Endodermal cell (in vitro differentiated cells): ENCODE results near the gene ASPN. TPM values are rescaled to one million over a fixed set of nuclear protein-coding genes. Genes with fewer than 3 reads are reported as not detected.
A peak's percentile ranks its signal among the peaks of the same experiment; 100 is the strongest.

Source experiments
- DNase-seq: peaks from one replicate; pipeline ENCODE4 v3.0.0-alpha.2; 2017
- H3K27ac ChIP-seq: 2 replicates; pipeline ENCODE4 v1.5.1; 2013; ENCODE audit warnings: mild to moderate bottlenecking, low read depth, low read length, moderate library complexity
- H3K27me3 ChIP-seq: 2 replicates; pipeline ENCODE4 v1.6.1; 2013; ENCODE audit warnings: mild to moderate bottlenecking, low read length, moderate library complexity; ENCODE audit not compliant: insufficient read depth, control insufficient read depth, poor library complexity, severe bottlenecking
- H3K36me3 ChIP-seq: 2 replicates; pipeline ENCODE4 v1.7.0; 2013; ENCODE audit warnings: mild to moderate bottlenecking, low read length, moderate library complexity; ENCODE audit not compliant: control insufficient read depth, insufficient read depth
- H3K4me1 ChIP-seq: one replicate; pipeline ENCODE4 v1.7.0; 2013; ENCODE audit warnings: low read length; ENCODE audit not compliant: control insufficient read depth, insufficient read depth
- H3K4me3 ChIP-seq: 2 replicates; pipeline ENCODE4 v1.5.1; 2013; ENCODE audit warnings: mild to moderate bottlenecking, low read length, moderate library complexity
- H3K9ac ChIP-seq: 2 replicates; pipeline ENCODE4 v1.6.1; 2013; ENCODE audit warnings: mild to moderate bottlenecking, low read length, moderate library complexity; ENCODE audit not compliant: poor library complexity, severe bottlenecking; ENCODE audit errors: extremely low read depth
- H3K9me3 ChIP-seq: 2 replicates; pipeline ENCODE4 v1.6.1; 2013; ENCODE audit warnings: mild to moderate bottlenecking, low read length, moderate library complexity; ENCODE audit not compliant: control insufficient read depth
- H3K27ac Mint-ChIP-seq: 2 replicates; pipeline ENCODE4 v1.8.0; 2020; ENCODE audit warnings: mixed read lengths
- H3K27me3 Mint-ChIP-seq: 2 replicates; pipeline ENCODE4 v1.8.0; 2021; ENCODE audit warnings: mild to moderate bottlenecking, mixed read lengths; ENCODE audit not compliant: insufficient read depth
- H3K36me3 Mint-ChIP-seq: 2 replicates; pipeline ENCODE4 v1.8.0; 2020; ENCODE audit warnings: low read depth, mixed read lengths
- H3K4me1 Mint-ChIP-seq: 2 replicates; pipeline ENCODE4 v1.8.0; 2020; ENCODE audit warnings: mixed read lengths
- H3K4me3 Mint-ChIP-seq: 2 replicates; pipeline ENCODE4 v1.8.0; 2020; ENCODE audit warnings: mild to moderate bottlenecking, moderate library complexity, mixed read lengths
- H3K9me3 Mint-ChIP-seq: 2 replicates; pipeline ENCODE4 v1.8.0; 2020; ENCODE audit warnings: mild to moderate bottlenecking, mixed read lengths
- CTCF ChIP-seq: fragments of 200-600 bp; sonication (generic); conservative IDR thresholded peaks from 2 replicates; pipeline ENCODE4 v1.5.0; 2021; ENCODE audit warnings: antibody characterized with exemption, mild to moderate bottlenecking
- WGBS, 2 experiments: methylation state at CpG; one replicate each; pipeline versions ENCODE4 v1.1.5 to v1.1.7; 2013; ENCODE audit warnings: missing lambda C conversion rate in 2 of 2, mixed read lengths in 1 of 2; ENCODE audit not compliant: insufficient coverage in 1 of 2, insufficient read length in 1 of 2; 5-methylcytosine and 5-hydroxymethylcytosine counted together
- total RNA-seq, 2 donors: library from RNA; stranded (reverse); fragmentation: NEBNext Ultra II Directional in 1 of 2; extraction: Animal tissue kit (Norgen Biotek cat#: 25700) in 1 of 2; gene quantifications; 2 replicates in 1 of 2; 3 replicates in 1 of 2; pipeline ENCODE4 v1.2.1, GENCODE V29; 2021

Gene ASPN
- total RNA-seq, 2 donors from 2014 or later, result not detected

DNA sequence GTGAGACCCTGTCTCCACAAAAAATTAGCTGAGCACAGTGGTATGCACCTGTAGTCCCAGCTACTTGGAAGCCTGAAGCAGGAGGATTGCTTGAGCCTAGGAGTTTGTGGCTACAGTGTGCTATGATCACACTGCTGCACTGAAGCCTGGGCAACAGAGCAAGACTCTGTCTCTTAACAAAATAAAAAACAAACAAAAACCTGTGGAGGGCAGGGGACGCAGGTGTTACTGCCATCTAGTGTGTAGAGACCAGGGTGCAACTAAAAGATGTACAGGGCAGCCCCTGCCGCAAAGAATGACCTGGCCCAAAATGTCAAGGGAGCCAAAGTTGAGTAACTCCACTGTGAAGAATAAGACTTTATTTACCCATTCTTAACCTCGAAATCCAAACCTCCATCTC lies 27.1 kb downstream of the ASPN start:
- H3K4me3 Mint-ChIP-seq, result no peak overlapping the region
- H3K27ac Mint-ChIP-seq, result no peak overlapping the region
- Histone ChIP-seq H3K9ac (no peak overlapping the region), H3K4me3 (no peak overlapping the region), H3K4me1 (no peaks in the 10 kb centered on the region), H3K27ac (no peak overlapping the region), H3K36me3 (no peaks in the 10 kb centered on the region), H3K9me3 (no peaks in the 10 kb centered on the region), H3K27me3 (no peaks in the 10 kb centered on the region)
- no peaks in the 10 kb centered on the region for H3K27me3 Mint-ChIP-seq
- peak; percentile 59 for DNase-seq
- TF ChIP-seq CTCF, result peak; percentile 66
- WGBS, 2 experiments, result 81% methylated on average over 3 of the region's 3 CpGs; no CpG with 5 or more reads in 1 of the 2 experiments
- H3K9me3 Mint-ChIP-seq, result peaks cover 3% of the 10 kb centered on the region
- H3K36me3 Mint-ChIP-seq, result no peaks in the 10 kb centered on the region
- H3K4me1 Mint-ChIP-seq, result no peaks in the 10 kb centered on the region

GRCh38 chr9:92446536-92446935 lies 35.8 kb downstream of the ASPN start:
- Histone ChIP-seq H3K4me1 (no peaks in the 10 kb centered on the region), H3K36me3 (no peaks in the 10 kb centered on the region), H3K9me3 (no peaks in the 10 kb centered on the region), H3K27me3 (no peaks in the 10 kb centered on the region), H3K4me3 (no peak overlapping the region), H3K27ac (no peak overlapping the region), H3K9ac (no peak overlapping the region)
- Mint-ChIP-seq H3K27me3 (no peaks in the 10 kb centered on the region), H3K36me3 (no peaks in the 10 kb centered on the region), H3K4me3 (no peak overlapping the region), H3K27ac (no peak overlapping the region), H3K4me1 (peaks cover 7% of the 10 kb centered on the region), H3K9me3 (peaks cover 3% of the 10 kb centered on the region)
- TF ChIP-seq CTCF, result no peak
- no peak for DNase-seq

DNA sequence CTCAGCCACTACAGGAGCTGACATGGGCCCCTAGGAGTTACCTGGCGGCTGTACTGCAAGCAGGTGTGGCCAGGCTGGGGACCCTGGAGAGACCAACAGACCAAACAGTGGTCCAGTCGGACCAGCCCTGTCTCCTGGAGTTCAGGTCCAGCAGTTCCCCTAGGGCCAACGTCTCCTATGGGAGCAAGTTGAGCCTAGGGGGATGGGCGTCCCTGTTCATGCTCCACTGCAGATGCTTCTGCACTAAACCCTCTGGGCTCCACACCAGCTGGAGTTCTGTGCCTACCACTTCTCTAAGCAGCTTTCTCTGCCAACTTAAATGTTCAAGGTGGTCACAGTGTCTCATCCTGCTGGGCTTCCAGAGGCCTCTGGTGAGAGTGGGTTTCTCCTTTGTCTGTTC lies 37.5 kb downstream of the ASPN start:
- Mint-ChIP-seq H3K9me3 (no peaks in the 10 kb centered on the region), H3K36me3 (no peaks in the 10 kb centered on the region), H3K4me1 (peaks cover 7% of the 10 kb centered on the region), H3K27me3 (no peaks in the 10 kb centered on the region), H3K4me3 (no peak overlapping the region), H3K27ac (no peak overlapping the region)
- no peak for TF ChIP-seq CTCF
- Histone ChIP-seq H3K9ac (no peak overlapping the region), H3K4me3 (no peak overlapping the region), H3K9me3 (no peaks in the 10 kb centered on the region), H3K27me3 (no peaks in the 10 kb centered on the region), H3K36me3 (no peaks in the 10 kb centered on the region), H3K27ac (no peak overlapping the region), H3K4me1 (no peaks in the 10 kb centered on the region)
- WGBS, 2 experiments, result 70 to 88% methylated on average over 2 to 4 of the region's 4 CpGs
- no peak for DNase-seq
